ENCODE measurements around the gene SLC18B1. TPM values are rescaled to one million over a fixed set of nuclear protein-coding genes. Genes with fewer than 3 reads are reported as not detected.
"Not testable (repeated sequence)": the region's sequence is repeated elsewhere in the genome, so short reads cannot be mapped to it uniquely, and the experiment has no call there.

The SLC18B1 gene
- total RNA-seq, 1 donor from 2014 or later: 3.0 TPM

GRCh38 chr6:132800656-132801055 lies 2.2 kb upstream of the SLC18B1 start:
- DNase-seq (ENCODE audit: low read depth): no peak

- peak; percentile 70 for DNase-seq (ENCODE audit: low read depth)
These were observed 567 bp upstream of the SLC18B1 start for GRCh38 chr6:132798869-132799538.

- DNase-seq (ENCODE audit: low read depth): no peak
These were observed 3.0 kb downstream of the SLC18B1 start for GRCh38 chr6:132795461-132795860.

GRCh38 chr6:132792510-132792909 lies 5.9 kb downstream of the SLC18B1 start:
- DNase-seq (ENCODE audit: low read depth): no peak

- no peak for DNase-seq (ENCODE audit: low read depth)
These were observed 8.0 kb downstream of the SLC18B1 start for GRCh38 chr6:132790450-132790849.

- DNase-seq (ENCODE audit: low read depth): no peak
These were observed 9.1 kb downstream of the SLC18B1 start for GRCh38 chr6:132789396-132789776.

- DNase-seq (ENCODE audit: low read depth): no peak
These were observed 9.6 kb downstream of the SLC18B1 start for GRCh38 chr6:132788658-132789395.

- DNase-seq (ENCODE audit: low read depth): no peak
These were observed 12.5 kb downstream of the SLC18B1 start for GRCh38 chr6:132785936-132786335.

GRCh38 chr6:132780770-132781371 lies 17.6 kb downstream of the SLC18B1 start:
- DNase-seq (ENCODE audit: low read depth): peak; percentile 19

- DNase-seq (ENCODE audit: low read depth): not testable (repeated sequence)
These were observed 20.6 kb downstream of the SLC18B1 start for GRCh38 chr6:132777881-132778280.

- DNase-seq (ENCODE audit: low read depth): peak; percentile 15
These were observed 30.4 kb downstream of the SLC18B1 start for GRCh38 chr6:132768051-132768517.

- DNase-seq (ENCODE audit: low read depth): no peak
These were observed 32.9 kb downstream of the SLC18B1 start for GRCh38 chr6:132765560-132765959.

- DNase-seq (ENCODE audit: low read depth): peak; percentile 76
These were observed 34.1 kb downstream of the SLC18B1 start for GRCh38 chr6:132764370-132764769.

GRCh38 chr6:132763269-132763668 lies 35.2 kb downstream of the SLC18B1 start:
- DNase-seq (ENCODE audit: low read depth): no peak

- no peak for DNase-seq (ENCODE audit: low read depth)
These were observed 38.2 kb downstream of the SLC18B1 start for GRCh38 chr6:132760256-132760655.

GRCh38 chr6:132758689-132759088 lies 39.7 kb downstream of the SLC18B1 start:
- no peak for DNase-seq (ENCODE audit: low read depth)

GRCh38 chr6:132752255-132752654 lies 46.2 kb downstream of the SLC18B1 start:
- DNase-seq (ENCODE audit: low read depth): no peak

GRCh38 chr6:132751828-132752227 lies 46.6 kb downstream of the SLC18B1 start:
- DNase-seq (ENCODE audit: low read depth): no peak

GRCh38 chr6:132751306-132751705 lies 47.1 kb downstream of the SLC18B1 start:
- no peak for DNase-seq (ENCODE audit: low read depth)

- no peak for DNase-seq (ENCODE audit: low read depth)
These were observed 47.8 kb downstream of the SLC18B1 start for GRCh38 chr6:132750455-132751248.

GRCh38 chr6:132749111-132749510 lies 49.3 kb downstream of the SLC18B1 start:
- no peak for DNase-seq (ENCODE audit: low read depth)

Measured in myocyte (in vitro differentiated cells).